ENCODE results near the gene RSRP1.
A peak's percentile ranks its signal among the peaks of the same experiment; 100 is the strongest.
"Not testable (repeated sequence)": the region's sequence is repeated elsewhere in the genome, so short reads cannot be mapped to it uniquely, and the experiment has no call there.

Gene RSRP1

GRCh38 chr1:25239681-25240541 is 7.3 kb downstream of the RSRP1 start:
- peak; percentile 64 for TF ChIP-seq CTCF (IDR thresholded peaks at IDR 0.05; ENCODE audit: low read depth, low read length)
- DNase-seq (ENCODE audit: low read depth, low spot score) = peak; percentile 91
- in situ Hi-C loops (cut with HindIII; ENCODE audit: low sequenced_read_pairs) = no loop called here
- peak overlapping the region; percentile 44 for H3K4me3 ChIP-seq (ENCODE audit: low read depth, low read length)

- DNase-seq (ENCODE audit: low read depth, low spot score) = no peak
- in situ Hi-C loops (cut with HindIII; ENCODE audit: low sequenced_read_pairs) = no loop called here
- no peak overlapping the region for H3K4me3 ChIP-seq (ENCODE audit: low read depth, low read length)
- no peak for TF ChIP-seq CTCF (IDR thresholded peaks at IDR 0.05; ENCODE audit: low read depth, low read length)
Observed at GRCh38 chr1:25238046-25238445, 9.2 kb downstream of the RSRP1 start.

GRCh38 chr1:25236261-25236660 is 11.0 kb downstream of the RSRP1 start:
- in situ Hi-C loops (cut with HindIII; ENCODE audit: low sequenced_read_pairs); H3K4me3 ChIP-seq (ENCODE audit: low read depth, low read length); DNase-seq (ENCODE audit: low read depth, low spot score): not testable (repeated sequence)

GRCh38 chr1:25235411-25235810 is 11.8 kb downstream of the RSRP1 start:
- H3K4me3 ChIP-seq (ENCODE audit: low read depth, low read length); in situ Hi-C loops (cut with HindIII; ENCODE audit: low sequenced_read_pairs); DNase-seq (ENCODE audit: low read depth, low spot score): not testable (repeated sequence)

- peak overlapping the region; percentile 86 for H3K4me3 ChIP-seq (ENCODE audit: low read depth, low read length)
- in situ Hi-C loops (cut with HindIII; ENCODE audit: low sequenced_read_pairs) = no loop called here
- DNase-seq (ENCODE audit: low read depth, low spot score) = peak; percentile 84
- TF ChIP-seq CTCF (IDR thresholded peaks at IDR 0.05; ENCODE audit: low read depth, low read length) = no peak
Observed at GRCh38 chr1:25232866-25233784, 14.1 kb downstream of the RSRP1 start.

- H3K4me3 ChIP-seq (ENCODE audit: low read depth, low read length) = peak within 1 kb of the TSS; percentile 86
- in situ Hi-C loops (cut with HindIII; ENCODE audit: low sequenced_read_pairs) = no loop called here
- TF ChIP-seq CTCF (IDR thresholded peaks at IDR 0.05; ENCODE audit: low read depth, low read length) = no peak
- peak; percentile 94 for DNase-seq (ENCODE audit: low read depth, low spot score)
Observed at GRCh38 chr1:25232027-25232865, 15.0 kb downstream of the RSRP1 start, which contains the start of gene SYF2. Gene SYF2 (minus strand): TSS chr1:25232502. CDS start chr1:25232467, 35 bp downstream.

- in situ Hi-C loops (cut with HindIII; ENCODE audit: low sequenced_read_pairs) = loop anchor here (25.0 kb wide), 1 partner anchor 286 kb away; the partner anchor contains the start of gene RUNX3
- no peak for DNase-seq (ENCODE audit: low read depth, low spot score)
- H3K4me3 ChIP-seq (ENCODE audit: low read depth, low read length) = no peak overlapping the region
- no peak for TF ChIP-seq CTCF (IDR thresholded peaks at IDR 0.05; ENCODE audit: low read depth, low read length)
Observed at GRCh38 chr1:25223471-25223870, 23.8 kb downstream of the RSRP1 start.

All from astrocyte of the spinal cord (primary cell).